Type B pancreatic cell (in vitro differentiated cells): ENCODE measurements around the gene ADORA1. TPM values are rescaled to one million over a fixed set of nuclear protein-coding genes. Genes with fewer than 3 reads are reported as not detected.
A peak's percentile ranks its signal among the peaks of the same experiment; 100 is the strongest.

Experiments used
- DNase-seq: peaks from one replicate; pipeline ENCODE4 v3.0.0; 2021; ENCODE audit warnings: mixed read lengths; ENCODE audit not compliant: unreplicated experiment; ENCODE audit errors: extremely low spot score
- H3K27ac Mint-ChIP-seq: 2 replicates; pipeline ENCODE4 v1.8.0; 2021; ENCODE audit warnings: mild to moderate bottlenecking, mixed read lengths
- H3K27me3 Mint-ChIP-seq: 2 replicates; pipeline ENCODE4 v1.8.0; 2021; ENCODE audit warnings: mixed read lengths
- H3K36me3 Mint-ChIP-seq: 2 replicates; pipeline ENCODE4 v1.8.0; 2021; ENCODE audit warnings: mixed read lengths
- H3K4me1 Mint-ChIP-seq: one replicate; pipeline ENCODE4 v1.8.0; 2021; ENCODE audit warnings: mixed read lengths; ENCODE audit not compliant: unreplicated experiment
- H3K4me3 Mint-ChIP-seq: 2 replicates; pipeline ENCODE4 v1.8.0; 2021; ENCODE audit warnings: mild to moderate bottlenecking, mixed read lengths
- H3K9me3 Mint-ChIP-seq: 2 replicates; pipeline ENCODE4 v1.8.0; 2021; ENCODE audit warnings: mixed read lengths
- CTCF ChIP-seq: fragments of 200-600 bp; sonication (generic); conservative IDR thresholded peaks from 2 replicates; pipeline ENCODE4 v1.5.0; 2021; ENCODE audit warnings: antibody characterized with exemption, mild to moderate bottlenecking
- total RNA-seq: library from RNA; stranded (reverse); gene quantifications from 2 replicates; pipeline ENCODE4 v1.2.1, GENCODE V29; 2021; ENCODE audit warnings: low replicate concordance

The ADORA1 gene
- total RNA-seq, 1 donor from 2014 or later = 2.7 TPM

GRCh38 chr1:203148127-203148526, 20.6 kb downstream of the ADORA1 start:
- TF ChIP-seq CTCF = peak; percentile 60
- peaks cover 34% of the 10 kb centered on the region for H3K4me1 Mint-ChIP-seq
- DNase-seq = no peak

GRCh38 chr1:203148579-203148978, 21.1 kb downstream of the ADORA1 start:
- H3K27ac Mint-ChIP-seq = no peak overlapping the region
- no peak overlapping the region for H3K4me3 Mint-ChIP-seq
- DNase-seq = no peak
- no peak for TF ChIP-seq CTCF
- peaks cover 38% of the 10 kb centered on the region for H3K4me1 Mint-ChIP-seq
- peaks cover 3% of the 10 kb centered on the region for H3K27me3 Mint-ChIP-seq
- H3K36me3 Mint-ChIP-seq = no peaks in the 10 kb centered on the region
- H3K9me3 Mint-ChIP-seq = no peaks in the 10 kb centered on the region

More at GRCh38 chr1:203148127-203148526, 20.6 kb downstream of the ADORA1 start:
- H3K9me3 Mint-ChIP-seq = no peaks in the 10 kb centered on the region
- H3K4me3 Mint-ChIP-seq = no peak overlapping the region
- H3K27ac Mint-ChIP-seq = no peak overlapping the region
- no peaks in the 10 kb centered on the region for H3K36me3 Mint-ChIP-seq
- H3K27me3 Mint-ChIP-seq = peaks cover 3% of the 10 kb centered on the region

- no peak for TF ChIP-seq CTCF
These were observed 21.8 kb downstream of the ADORA1 start for GRCh38 chr1:203149188-203149840.

GRCh38 chr1:203150511-203151297, 23.2 kb downstream of the ADORA1 start:
- Mint-ChIP-seq H3K4me1 (peaks cover 49% of the 10 kb centered on the region), H3K9me3 (no peaks in the 10 kb centered on the region), H3K4me3 (no peak overlapping the region), H3K27me3 (peaks cover 3% of the 10 kb centered on the region), H3K36me3 (no peaks in the 10 kb centered on the region), H3K27ac (no peak overlapping the region)
- no peak for DNase-seq
- no peak for TF ChIP-seq CTCF

More at GRCh38 chr1:203149188-203149840, 21.8 kb downstream of the ADORA1 start:
- no peaks in the 10 kb centered on the region for H3K36me3 Mint-ChIP-seq
- H3K4me3 Mint-ChIP-seq = no peak overlapping the region
- peaks cover 45% of the 10 kb centered on the region for H3K4me1 Mint-ChIP-seq
- no peaks in the 10 kb centered on the region for H3K9me3 Mint-ChIP-seq
- no peak for DNase-seq
- H3K27me3 Mint-ChIP-seq = peaks cover 3% of the 10 kb centered on the region
- peak overlapping the region; percentile 51 for H3K27ac Mint-ChIP-seq

- TF ChIP-seq CTCF = no peak
- Mint-ChIP-seq H3K27ac (no peak overlapping the region), H3K27me3 (peaks cover 3% of the 10 kb centered on the region), H3K4me1 (peaks cover 56% of the 10 kb centered on the region), H3K4me3 (no peak overlapping the region), H3K36me3 (no peaks in the 10 kb centered on the region), H3K9me3 (no peaks in the 10 kb centered on the region)
- DNase-seq = no peak
These were observed 24.0 kb downstream of the ADORA1 start for GRCh38 chr1:203151362-203152157.
